Ishikawa (cell line): ENCODE results near the gene EDIL3.

Experiments
- CEBPB ChIP-seq: IDR thresholded peaks from 2 replicates; pipeline ENCODE4 v1.6.1; 2012
- CREB1 ChIP-seq: IDR thresholded peaks from 2 replicates; pipeline ENCODE4 v1.6.1; 2012; ENCODE audit warnings: low read depth
- EGR1 ChIP-seq: IDR thresholded peaks from 2 replicates; pipeline ENCODE4 v1.6.1; 2012
- EP300 ChIP-seq: IDR thresholded peaks from 2 replicates; pipeline ENCODE4 v1.6.1; 2012; ENCODE audit warnings: borderline replicate concordance
- FOXM1 ChIP-seq: IDR thresholded peaks from 2 replicates; pipeline ENCODE4 v1.6.1; 2012; ENCODE audit warnings: low read depth, borderline replicate concordance
- MAX ChIP-seq: IDR thresholded peaks from 2 replicates; pipeline ENCODE4 v1.6.1; 2012
- NFIC ChIP-seq: IDR thresholded peaks from 2 replicates; pipeline ENCODE4 v1.6.1; 2012
- RAD21 ChIP-seq: IDR thresholded peaks from 2 replicates; pipeline ENCODE4 v1.6.1; 2012; ENCODE audit warnings: low read depth
- TAF1 ChIP-seq: IDR thresholded peaks from 2 replicates; pipeline ENCODE4 v1.6.1; 2012; ENCODE audit warnings: low read depth, mild to moderate bottlenecking
- TCF12 ChIP-seq: IDR thresholded peaks from 2 replicates; pipeline ENCODE4 v1.6.1; 2012; ENCODE audit warnings: low read depth
- TEAD4 ChIP-seq: IDR thresholded peaks from 2 replicates; pipeline ENCODE4 v1.6.1; 2012
- USF1 ChIP-seq: IDR thresholded peaks from 2 replicates; pipeline ENCODE4 v1.6.1; 2012
- YY1 ChIP-seq: IDR thresholded peaks from 2 replicates; pipeline ENCODE4 v1.6.1; 2012; ENCODE audit warnings: low read depth
- ZBTB7A ChIP-seq: IDR thresholded peaks from 2 replicates; pipeline ENCODE4 v1.6.1; 2012; ENCODE audit warnings: low read depth
- TF ChIP-seq, protein P1 (sequence below): IDR thresholded peaks from 2 replicates; pipeline ENCODE4 v1.6.1; 2012; ENCODE audit warnings: low read depth, mild to moderate bottlenecking

Gene EDIL3

GRCh38 chr5:84057211-84057610, 327.5 kb downstream of the EDIL3 start:
- TF ChIP-seq CEBPB: no peak
- TF ChIP-seq ZBTB7A: no peak
- no peak for TF ChIP-seq NFIC
- no peak for TF ChIP-seq CREB1
- no peak for TF ChIP-seq MAX
- TF ChIP-seq EGR1: no peak
- no peak for TF ChIP-seq RAD21
- TF ChIP-seq TEAD4: no peak
- TF ChIP-seq TAF1: no peak

DNA sequence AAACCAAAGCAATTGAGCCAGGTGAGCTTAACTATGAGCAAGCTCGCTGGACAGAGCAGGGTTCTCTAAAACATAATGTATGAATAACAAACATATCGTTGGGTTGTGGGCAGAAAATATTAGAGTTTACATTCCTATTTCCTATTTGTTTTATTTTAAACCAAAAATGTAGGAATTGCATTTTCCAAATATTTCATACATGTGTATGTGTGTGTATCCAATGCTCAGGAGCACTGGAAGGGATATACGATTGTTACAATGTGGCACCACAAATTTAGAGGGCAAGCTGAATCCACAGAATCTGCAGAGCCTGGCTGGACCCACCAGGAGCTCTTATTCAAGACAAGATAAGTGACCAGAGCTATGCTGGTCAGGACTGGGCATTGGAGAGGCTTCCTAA, 338.7 kb downstream of the EDIL3 start:
- TF ChIP-seq FOXM1: no peak
- no peak for TF ChIP-seq CEBPB
- TF ChIP-seq ZBTB7A: no peak
- TF ChIP-seq YY1: no peak
- no peak for TF ChIP-seq EGR1
- TF ChIP-seq NFIC: no peak
- no peak for TF ChIP-seq USF1
- TF ChIP-seq, protein P1, sequence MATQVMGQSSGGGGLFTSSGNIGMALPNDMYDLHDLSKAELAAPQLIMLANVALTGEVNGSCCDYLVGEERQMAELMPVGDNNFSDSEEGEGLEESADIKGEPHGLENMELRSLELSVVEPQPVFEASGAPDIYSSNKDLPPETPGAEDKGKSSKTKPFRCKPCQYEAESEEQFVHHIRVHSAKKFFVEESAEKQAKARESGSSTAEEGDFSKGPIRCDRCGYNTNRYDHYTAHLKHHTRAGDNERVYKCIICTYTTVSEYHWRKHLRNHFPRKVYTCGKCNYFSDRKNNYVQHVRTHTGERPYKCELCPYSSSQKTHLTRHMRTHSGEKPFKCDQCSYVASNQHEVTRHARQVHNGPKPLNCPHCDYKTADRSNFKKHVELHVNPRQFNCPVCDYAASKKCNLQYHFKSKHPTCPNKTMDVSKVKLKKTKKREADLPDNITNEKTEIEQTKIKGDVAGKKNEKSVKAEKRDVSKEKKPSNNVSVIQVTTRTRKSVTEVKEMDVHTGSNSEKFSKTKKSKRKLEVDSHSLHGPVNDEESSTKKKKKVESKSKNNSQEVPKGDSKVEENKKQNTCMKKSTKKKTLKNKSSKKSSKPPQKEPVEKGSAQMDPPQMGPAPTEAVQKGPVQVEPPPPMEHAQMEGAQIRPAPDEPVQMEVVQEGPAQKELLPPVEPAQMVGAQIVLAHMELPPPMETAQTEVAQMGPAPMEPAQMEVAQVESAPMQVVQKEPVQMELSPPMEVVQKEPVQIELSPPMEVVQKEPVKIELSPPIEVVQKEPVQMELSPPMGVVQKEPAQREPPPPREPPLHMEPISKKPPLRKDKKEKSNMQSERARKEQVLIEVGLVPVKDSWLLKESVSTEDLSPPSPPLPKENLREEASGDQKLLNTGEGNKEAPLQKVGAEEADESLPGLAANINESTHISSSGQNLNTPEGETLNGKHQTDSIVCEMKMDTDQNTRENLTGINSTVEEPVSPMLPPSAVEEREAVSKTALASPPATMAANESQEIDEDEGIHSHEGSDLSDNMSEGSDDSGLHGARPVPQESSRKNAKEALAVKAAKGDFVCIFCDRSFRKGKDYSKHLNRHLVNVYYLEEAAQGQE: no peak
- no peak for TF ChIP-seq TEAD4
- TF ChIP-seq RAD21: no peak
- TF ChIP-seq EP300: no peak

DNA sequence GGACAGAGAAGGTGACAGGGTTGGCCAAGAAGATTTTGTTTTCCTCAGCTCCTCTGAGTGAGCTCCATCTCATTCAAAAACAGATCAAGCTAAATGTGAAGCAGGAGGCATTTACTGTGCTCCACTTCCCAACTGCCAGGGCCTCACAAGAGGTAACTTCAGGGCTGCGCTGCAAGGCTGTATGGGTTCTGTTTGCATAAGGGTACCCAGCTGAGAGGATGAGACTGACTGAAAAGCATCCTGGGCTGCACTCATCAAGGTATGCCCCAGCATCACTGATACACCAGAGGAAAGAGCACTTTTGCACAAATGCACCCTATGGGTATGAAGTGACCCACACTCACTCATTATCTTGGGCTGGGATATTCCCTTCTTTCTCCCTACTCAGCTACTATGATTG, 347.8 kb downstream of the EDIL3 start:
- TF ChIP-seq TAF1 (no peak), CREB1 (no peak), TEAD4 (no peak), RAD21 (no peak), TCF12 (no peak), FOXM1 (no peak), ZBTB7A (no peak), USF1 (no peak), YY1 (no peak), EGR1 (no peak), NFIC (no peak), MAX (no peak), EP300 (no peak), CEBPB (no peak)
- TF ChIP-seq, protein P1: no peak

DNA sequence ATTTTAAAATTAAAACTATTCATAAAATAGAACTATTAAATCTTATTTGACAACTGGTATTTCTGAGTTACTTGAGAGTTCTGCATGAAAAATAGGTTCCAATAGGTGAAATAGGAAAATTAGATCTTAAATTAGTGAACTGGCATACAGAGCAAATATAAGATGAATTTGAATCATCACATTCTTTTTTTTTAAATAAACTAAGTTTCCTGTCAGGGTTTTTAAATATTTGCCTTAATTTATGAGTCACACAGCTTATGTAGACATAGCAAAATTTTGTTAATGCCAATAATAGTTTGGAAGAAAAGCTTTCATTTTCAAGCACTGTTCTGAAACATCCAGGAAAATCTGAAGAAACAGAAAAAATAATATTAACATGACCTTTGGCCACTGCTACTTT, 352.4 kb downstream of the EDIL3 start:
- TF ChIP-seq, protein P1: no peak
- TF ChIP-seq FOXM1: no peak
- no peak for TF ChIP-seq CEBPB
- TF ChIP-seq CREB1: no peak
- no peak for TF ChIP-seq EGR1
- no peak for TF ChIP-seq TCF12
- no peak for TF ChIP-seq MAX
- TF ChIP-seq YY1: no peak
- no peak for TF ChIP-seq RAD21
- TF ChIP-seq NFIC: no peak
- TF ChIP-seq TAF1: no peak
- TF ChIP-seq TEAD4: no peak
- TF ChIP-seq EP300: no peak
- no peak for TF ChIP-seq USF1
- no peak for TF ChIP-seq ZBTB7A
